Renal cortical epithelial cell (primary cell): ENCODE results near the gene CLEC20A. TPM values are rescaled to one million over a fixed set of nuclear protein-coding genes. Genes with fewer than 3 reads are reported as not detected.

ENCODE experiments used
- DNase-seq: peaks from one replicate; pipeline ENCODE4 v3.0.0-alpha.2; 2011; ENCODE audit warnings: low read depth
- total RNA-seq: library from RNA; depleted of rRNA; stranded (reverse); fragments of >200 nt; gene quantifications from 2 replicates; pipeline ENCODE4 v1.2.3, GENCODE V29; 2014

The CLEC20A gene
- total RNA-seq, 1 donor from 2014 or later: not detected

DNA sequence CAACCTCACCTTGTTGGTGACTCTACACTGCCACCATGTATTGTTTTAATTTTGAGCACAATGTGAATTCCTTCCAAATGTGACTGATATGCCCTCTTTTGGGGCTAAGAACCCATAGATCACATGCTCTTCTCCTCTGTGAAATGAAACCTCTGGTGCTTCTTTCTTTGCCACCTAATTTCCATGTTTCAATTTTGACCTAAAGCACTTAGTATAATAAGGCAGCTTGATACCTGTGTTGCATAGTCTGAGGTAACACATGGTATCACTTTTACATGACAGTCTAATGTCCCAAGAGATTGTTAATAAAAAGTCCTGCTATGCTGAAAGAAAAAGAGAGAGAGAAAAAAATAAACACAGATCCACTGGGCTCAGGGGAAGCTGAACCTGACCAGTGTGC, 24.2 kb downstream of the CLEC20A start:
- DNase-seq: no peak

GRCh38 chr1:178470411-178470960, 26.3 kb downstream of the CLEC20A start:
- DNase-seq: peak; percentile 37

- no peak for DNase-seq
These were observed 28.9 kb downstream of the CLEC20A start for GRCh38 chr1:178467837-178468236.

DNA sequence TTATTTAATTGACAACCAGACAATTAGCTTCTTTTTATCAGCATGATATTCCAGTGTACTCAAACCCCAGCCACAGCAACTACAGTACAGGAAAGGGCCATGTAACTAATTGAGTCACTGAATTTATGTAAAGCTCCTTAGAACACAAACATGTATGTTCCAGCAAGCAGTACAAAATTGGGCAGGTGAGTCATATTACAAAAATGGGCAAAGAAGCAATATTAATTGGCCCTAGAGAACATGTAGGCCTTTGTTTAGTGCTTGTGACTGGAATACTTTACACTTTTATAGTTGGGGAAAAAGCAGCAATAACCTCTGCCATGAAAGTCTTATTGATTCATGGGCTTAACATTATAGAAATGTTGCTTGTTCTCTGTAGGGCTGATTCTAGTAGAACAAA, 31.8 kb downstream of the CLEC20A start:
- DNase-seq: peak; percentile 77

- DNase-seq: no peak
These were observed 32.2 kb downstream of the CLEC20A start for GRCh38 chr1:178464566-178464965.

- DNase-seq: no peak
These were observed 32.6 kb downstream of the CLEC20A start for GRCh38 chr1:178464141-178464540.

DNA sequence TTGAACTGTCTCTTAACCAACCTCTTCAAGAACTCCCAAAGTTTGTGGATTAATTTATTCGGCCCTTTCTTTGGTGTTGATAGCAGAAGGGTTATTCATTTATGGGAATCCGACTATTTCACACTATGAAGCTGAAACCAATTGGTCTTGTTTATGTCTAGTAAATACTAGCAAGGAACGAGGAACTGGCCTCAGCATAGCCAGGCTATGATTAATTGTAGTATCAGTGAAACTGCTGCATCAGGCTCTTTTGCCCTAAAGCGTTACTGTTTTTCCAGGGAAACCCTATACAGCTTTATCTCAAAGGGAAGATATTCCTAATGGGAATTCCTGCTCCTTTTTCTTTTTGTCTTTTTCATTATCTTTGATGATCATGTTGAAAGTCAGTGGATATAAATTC, 35.1 kb downstream of the CLEC20A start:
- DNase-seq: peak; percentile 60

DNA sequence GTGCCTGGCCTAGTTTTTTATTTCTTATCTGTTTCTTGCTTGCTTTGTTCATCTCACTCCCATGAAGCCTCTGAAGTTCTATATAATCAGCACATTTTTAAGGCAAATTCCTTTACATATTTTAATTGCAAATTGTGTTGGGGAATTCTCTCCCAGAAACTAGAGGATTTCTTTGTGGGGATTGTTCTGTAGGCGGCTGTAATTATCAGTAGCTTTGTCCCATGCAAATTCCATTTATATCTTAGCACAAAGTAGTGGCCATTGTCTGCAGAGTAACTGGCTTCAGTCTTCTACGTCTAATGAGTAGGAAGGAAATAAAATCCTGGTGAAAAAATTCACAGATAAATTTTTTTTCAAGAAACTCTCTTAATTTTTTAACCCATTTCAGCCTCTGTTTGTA, 35.7 kb downstream of the CLEC20A start:
- no peak for DNase-seq

GRCh38 chr1:178458203-178458602, 38.6 kb downstream of the CLEC20A start:
- no peak for DNase-seq

DNA sequence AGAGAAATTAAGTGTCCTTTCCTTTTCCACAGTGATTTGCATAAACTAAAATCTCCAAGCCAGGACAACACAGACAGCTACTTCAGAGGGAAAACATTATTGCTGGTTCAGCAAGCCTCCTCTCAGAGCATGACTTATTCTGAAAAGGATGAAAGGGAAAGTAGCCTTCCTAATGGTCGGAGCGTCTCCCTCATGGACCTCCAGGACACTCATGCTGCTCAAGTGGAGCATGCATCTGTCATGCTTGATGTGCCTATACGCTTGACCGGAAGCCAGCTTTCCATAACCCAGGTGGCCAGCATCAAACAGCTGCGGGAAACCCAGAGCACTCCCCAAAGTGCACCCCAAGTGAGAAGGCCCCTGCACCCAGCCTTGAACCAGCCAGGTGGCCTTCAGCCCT, 39.1 kb downstream of the CLEC20A start:
- DNase-seq: no peak

DNA sequence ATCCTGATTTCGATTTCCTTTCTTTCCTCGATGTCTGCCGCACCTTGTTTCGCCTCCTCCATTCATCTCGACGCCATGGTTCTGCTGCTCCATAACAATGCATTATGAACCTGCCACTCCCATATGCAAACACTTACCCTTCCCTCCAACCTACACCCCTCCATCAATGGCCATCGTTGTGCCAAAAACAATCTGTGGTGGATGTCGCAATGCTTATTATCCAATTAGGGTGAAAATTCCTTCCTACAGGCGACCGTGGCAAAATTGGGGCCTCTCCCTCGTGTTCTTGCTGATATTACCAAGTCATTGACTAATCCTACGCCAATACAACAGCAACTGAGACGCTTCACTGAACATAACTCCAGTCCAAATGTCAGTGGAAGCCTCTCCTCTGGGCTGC, 40.3 kb downstream of the CLEC20A start:
- DNase-seq: no peak

- no peak for DNase-seq
These were observed 44.8 kb downstream of the CLEC20A start for GRCh38 chr1:178452013-178452412.

GRCh38 chr1:178451529-178451928, 45.2 kb downstream of the CLEC20A start:
- no peak for DNase-seq

- no peak for DNase-seq
These were observed 45.9 kb downstream of the CLEC20A start for GRCh38 chr1:178450871-178451270.

- DNase-seq: no peak
These were observed 53.8 kb downstream of the CLEC20A start for GRCh38 chr1:178442925-178443324.

DNA sequence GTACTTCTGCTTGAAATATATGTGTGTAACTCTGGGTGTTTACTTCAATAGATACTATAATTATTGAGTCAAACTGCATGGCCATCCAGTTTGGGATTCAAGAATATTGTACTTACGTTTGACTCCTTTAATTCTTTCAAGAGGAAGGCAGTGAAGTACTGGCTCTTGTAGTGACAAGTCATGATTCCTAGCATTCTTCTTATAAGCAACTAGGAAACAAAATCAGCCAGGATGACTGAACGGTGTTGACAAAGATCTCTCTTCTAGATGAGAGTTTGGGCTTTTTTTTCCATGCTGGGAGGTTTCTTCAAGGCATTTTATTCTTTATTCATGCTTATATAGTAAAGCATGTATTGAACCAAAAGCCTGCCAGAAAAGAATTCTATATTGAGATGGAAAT, 58.3 kb downstream of the CLEC20A start:
- peak; percentile 10 for DNase-seq

- no peak for DNase-seq
These were observed 59.9 kb downstream of the CLEC20A start for GRCh38 chr1:178436899-178437298.

GRCh38 chr1:178434899-178435435, 61.8 kb downstream of the CLEC20A start:
- DNase-seq: peak; percentile 41

- DNase-seq: no peak
These were observed 62.4 kb downstream of the CLEC20A start for GRCh38 chr1:178434360-178434759.

Other genes starting within 250 kb of the CLEC20A start
- not detected in 2 replicates for gene TEX35, start 16.1 kb upstream of the CLEC20A start, total RNA-seq
- gene RALGPS2, start 228.3 kb upstream of the CLEC20A start, total RNA-seq: 20.1 and 20.7 TPM in 2 replicates